NCI-H526 treated with DMSO at 0.1 percent for 48 hours (cell line): ENCODE results near the gene RAB9B.

Experiments
- DNase-seq: peaks from one replicate; lab custom pipeline; 2025; lab: John Stamatoyannopoulos, UW

The RAB9B gene

DNA sequence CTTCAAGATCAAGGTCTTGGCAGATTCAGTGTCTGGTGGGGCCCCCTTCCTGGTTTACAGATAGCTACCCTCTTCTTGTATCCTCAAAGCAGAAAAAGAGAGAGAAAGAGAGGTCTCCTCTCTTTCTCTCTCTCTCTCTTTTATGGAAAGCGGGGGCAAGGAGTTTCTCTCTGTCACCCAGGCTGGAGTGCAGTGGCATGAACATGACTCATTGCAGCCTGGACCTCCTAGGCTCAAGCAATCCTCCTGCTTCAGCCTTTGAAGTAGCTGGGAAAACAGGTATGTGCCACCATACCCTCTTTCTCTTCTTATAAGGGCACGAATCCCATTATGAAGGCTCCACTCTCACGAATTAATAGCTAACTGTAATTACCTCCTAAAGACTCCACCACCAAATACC is 20.2 kb downstream of the RAB9B start:
- DNase-seq, result no peak

DNA sequence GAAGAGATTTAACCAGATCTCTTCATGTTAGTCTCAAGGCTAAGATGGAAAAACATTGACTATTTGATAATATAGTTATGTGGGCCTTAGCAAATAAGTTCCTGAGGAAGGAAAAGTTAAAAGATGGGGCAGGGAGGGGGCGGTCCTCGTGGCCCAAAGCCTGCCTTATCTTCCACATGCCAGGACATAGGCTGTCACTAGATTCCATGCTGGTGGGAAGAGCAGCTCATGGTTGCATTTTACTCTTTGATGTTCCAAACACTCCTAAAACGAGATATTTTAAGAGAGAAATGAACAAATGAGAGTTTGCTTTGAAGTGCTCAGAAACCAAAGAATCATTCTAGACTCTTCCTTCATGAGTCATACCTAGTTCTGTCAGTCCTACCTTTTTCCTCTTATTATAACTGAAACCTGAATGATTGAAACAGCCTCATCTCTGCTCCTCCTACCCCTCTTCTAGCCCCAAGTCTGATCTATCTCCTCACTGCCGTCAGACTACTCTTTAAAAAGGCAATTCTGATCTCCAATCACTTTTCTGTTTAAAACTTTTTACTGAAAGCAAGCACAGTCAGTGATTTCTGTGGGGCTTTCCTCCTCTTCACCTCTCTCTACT is 25.1 kb downstream of the RAB9B start:
- DNase-seq, result no peak

DNA sequence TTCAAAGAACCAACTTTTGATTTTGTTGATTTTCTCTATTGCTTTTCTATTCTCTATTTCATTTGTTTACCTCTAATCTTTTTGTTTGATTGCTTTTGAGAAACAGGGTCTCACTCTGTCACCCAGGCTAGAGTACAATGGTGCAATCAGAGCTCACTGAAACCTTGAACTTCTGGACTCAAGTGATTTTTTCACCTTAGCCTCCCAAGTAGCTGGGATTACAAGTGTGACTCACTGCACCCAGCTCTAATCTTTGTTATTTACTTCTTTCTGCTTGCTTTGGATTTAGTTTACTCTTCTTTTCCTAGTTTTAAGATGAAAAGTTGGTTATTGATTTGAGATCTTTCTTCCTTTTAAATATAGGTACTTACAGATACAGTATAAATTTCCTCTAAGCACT is 26.2 kb downstream of the RAB9B start:
- no peak for DNase-seq

DNA sequence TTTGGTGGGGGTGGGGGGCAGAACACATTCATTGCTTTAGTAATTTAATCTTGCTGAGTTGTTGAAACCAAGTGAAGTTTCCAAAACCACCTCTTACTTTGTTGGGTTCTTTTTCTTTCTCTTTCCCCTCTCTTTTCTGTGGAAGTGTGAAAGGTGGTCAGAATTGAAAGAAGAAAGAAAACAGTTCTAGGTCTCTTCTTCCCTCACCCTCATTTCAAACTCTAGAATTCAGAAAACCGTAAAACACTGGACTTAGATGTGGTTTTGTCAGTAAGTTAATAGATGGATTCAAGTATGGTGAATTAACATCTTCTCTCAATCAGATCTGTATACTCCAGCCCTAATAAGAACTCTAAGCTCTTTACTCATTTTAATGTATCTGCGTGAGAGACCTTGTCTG is 31.7 kb downstream of the RAB9B start:
- no peak for DNase-seq

DNA sequence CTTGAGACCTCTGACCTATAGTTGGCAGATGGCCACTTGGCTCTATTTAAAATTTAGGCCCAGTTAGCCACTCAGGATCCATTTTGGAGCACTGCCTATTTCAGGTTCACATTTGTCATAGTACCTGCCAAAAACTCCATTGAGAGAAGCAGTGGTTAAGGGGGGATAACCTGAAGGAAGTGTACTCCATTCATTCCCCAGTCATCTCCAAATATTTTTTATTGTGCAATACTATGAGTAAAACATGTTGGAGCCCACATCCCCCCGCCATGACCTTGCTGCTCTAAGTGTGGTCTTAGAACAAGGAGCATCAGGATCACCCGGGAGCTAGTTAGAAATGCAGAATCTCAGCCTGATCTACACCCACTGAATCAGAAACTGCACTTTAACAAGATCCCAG is 34.4 kb downstream of the RAB9B start:
- DNase-seq, result no peak

DNA sequence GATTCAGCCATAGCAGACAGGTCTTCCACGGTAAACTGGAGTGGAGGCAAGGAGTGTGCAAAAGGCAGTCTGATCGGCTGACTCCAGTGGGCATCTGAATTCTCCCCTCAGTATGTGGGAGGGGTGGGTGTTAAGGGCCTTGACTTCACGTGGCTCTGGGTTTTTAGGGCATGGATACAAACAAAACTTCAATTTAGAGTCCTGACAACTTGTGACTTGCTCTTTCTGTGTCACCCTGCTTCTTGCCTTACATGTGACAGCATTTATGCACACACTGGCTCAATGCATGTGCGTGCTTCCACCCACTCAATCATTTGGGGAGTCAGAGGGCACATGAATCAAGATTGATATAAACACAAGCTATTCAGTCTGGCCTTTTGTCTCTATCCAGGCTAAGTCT is 37.9 kb downstream of the RAB9B start:
- DNase-seq, result no peak

DNA sequence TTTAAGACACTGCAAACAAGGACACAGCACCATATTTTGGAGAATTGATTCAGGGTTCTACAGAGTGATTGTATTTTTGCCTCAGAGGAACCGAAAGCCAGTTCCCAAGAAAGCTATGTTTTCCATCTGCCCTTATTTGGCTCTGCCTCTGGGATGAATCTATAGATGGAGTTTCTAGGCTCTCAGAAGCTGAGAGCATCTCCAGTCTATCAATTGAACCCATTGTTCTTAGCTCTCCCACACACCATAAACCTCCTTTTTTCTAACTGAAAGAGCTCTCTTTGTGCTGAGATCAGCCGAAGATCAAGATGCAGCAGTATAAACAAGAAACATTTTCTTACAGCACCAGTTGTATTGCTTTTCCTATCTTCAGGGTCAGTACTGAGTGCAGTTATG is 38.5 kb downstream of the RAB9B start:
- DNase-seq, result peak; percentile 8

DNA sequence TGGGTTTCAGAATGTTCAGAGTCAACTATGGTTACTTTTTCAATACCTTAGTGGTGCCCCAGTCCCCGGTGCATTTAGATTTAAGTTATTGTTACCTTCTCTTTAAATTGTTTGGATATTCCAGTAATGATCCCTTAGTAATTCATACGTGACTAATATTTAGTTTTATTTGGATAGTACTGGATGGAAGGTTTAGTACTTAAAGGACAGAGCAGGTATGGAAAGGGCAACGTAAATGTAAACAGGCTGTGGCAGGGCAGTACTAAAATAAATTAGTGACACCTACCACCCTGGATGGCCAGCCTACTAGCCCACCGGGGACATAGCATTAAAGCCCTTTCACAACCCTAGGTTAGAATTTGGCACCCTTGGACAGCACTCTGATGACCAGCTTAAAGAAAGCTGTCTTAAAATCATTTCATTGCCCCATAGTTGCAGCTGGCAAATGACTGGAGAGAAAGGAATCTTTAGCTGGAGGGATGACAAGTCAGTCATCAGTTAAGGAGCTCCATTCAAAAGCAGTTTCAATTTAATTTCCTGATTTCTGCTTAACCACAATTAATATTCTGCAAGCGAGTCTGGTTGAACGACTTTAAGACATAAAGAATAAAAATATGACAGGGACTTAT is 39.0 kb downstream of the RAB9B start:
- no peak for DNase-seq

DNA sequence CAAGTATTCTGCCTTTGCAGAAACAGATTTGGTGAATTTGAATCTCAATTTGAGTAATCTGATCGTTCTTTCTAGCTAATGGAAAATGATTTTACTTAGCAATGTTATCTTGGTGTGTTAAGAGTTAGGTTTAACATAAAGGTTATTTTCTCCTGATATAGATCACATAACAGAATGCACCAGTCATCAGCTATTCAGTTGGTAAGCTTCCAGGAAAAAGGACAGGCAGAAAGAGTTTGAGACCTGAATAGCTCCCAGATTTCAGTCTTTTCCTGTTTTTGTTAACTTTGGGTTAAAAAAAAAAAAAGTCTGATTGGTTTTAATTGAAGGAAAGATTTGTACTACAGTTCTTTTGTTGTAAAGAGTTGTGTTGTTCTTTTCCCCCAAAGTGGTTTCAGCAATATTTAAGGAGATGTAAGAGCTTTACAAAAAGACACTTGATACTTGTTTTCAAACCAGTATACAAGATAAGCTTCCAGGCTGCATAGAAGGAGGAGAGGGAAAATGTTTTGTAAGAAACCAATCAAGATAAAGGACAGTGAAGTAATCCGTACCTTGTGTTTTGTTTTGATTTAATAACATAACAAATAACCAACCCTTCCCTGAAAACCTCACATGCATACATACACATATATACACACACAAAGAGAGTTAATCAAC is 40.1 kb downstream of the RAB9B start:
- DNase-seq, result no peak

DNA sequence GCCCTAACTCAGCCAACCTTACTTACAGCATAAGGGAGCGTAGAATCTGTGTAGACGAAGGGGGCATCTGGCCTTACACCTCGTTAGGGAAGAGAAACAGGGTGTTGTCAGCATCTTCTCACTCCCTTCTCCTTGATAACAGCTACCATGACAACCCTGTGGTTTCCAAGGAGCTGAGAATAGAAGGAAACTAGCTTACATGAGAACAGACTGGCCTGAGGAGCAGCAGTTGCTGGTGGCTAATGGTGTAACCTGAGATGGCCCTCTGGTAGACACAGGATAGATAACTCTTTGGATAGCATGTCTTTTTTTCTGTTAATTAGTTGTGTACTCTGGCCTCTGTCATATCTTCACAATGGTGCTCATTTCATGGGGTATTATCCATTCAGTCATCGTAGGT is 40.8 kb downstream of the RAB9B start:
- peak; percentile 29 for DNase-seq

DNA sequence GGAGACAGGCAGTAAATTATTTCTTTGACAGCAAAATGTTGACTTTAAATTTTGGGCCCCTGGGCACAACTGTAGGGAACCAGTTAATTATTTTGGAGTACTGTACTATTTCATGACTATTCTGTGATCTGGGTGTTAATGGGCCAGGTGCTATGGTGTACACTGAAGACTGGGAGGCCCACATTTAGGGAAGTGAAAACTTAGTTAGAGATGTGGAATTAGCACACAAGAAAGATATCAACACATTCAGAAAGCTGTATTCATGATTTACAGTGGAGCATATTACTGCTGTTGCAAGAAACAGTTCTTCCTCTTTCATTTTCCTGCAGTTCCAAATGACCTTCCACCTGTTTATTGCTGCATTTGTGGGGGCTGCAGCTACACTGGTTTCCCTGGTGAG is 43.1 kb downstream of the RAB9B start:
- no peak for DNase-seq

DNA sequence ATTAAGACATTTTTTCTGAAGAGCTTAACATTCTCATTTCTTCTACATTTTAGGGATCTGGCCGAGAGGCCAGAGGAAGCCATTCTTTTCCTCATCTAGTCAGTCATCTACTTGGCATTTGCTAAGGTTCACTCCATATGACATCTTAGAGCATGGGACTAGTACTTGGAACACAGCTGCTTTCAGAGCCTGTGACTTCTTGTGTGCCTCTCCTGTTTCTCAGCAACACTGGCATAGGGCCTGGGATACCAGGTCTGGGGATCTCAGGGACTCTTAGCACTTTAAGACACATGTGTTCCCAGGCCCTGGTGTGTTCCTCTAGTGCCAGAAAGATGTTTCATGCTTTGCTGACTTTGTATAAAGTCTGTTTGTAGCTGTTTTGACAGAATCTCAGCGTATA is 48.1 kb downstream of the RAB9B start:
- no peak for DNase-seq

DNA sequence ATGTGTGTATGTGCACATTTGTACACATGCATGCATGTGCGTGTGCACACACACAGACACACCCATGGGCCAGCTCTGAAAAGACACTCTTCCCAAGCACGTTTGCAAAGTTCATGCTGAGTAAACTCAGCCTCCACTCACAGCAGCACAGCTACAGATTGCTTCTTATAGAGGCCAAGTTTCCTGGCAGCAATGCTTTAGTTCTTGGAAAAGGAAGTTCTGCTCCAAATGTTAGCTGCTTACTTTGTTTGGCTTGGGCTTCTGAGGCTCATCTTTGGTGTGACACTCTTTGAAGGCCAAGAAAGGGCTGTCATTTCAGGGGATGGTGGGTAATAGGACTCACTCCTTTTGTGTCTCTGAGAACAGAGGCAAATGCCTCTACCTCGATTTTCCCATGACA is 48.9 kb downstream of the RAB9B start:
- DNase-seq, result no peak

DNA sequence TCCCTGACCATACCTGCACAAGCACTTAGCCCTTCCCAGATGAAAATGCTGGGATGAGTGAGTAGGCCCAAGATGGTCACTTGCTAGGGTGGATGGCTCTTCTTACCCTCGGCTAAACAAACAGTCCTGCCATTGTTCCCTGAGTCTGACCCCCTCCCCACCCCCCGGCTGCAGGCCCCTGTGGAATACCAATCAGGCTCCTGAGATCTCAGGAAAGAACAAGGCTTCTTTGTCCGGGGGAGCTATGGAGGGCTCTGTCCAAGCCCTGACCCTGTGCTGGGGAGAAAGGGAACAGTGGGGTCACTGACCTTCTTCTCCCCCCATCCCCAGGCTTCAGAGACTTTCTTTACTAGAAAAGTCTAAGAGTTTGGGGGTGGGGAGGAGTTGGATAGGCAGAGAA is 49.4 kb downstream of the RAB9B start:
- no peak for DNase-seq

DNA sequence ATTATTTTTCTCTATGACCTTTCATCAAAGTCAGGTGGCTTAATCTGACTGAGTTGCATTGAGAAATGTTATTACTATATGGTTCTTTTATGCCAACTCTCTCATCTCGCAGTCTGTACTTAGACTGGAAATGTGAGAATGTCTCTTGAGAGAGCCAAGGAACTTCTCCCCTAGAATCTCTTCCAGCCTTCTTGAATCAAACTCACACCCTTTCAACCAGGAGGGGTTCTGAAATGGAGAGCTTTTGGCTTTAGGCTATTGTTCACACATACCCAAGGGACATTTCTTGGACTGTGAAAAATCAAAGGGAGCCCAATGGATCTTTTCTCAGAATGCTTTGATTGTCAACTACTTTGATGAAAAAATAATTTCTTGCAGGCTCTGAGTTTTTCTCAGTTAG is 50.4 kb downstream of the RAB9B start:
- no peak for DNase-seq

DNA sequence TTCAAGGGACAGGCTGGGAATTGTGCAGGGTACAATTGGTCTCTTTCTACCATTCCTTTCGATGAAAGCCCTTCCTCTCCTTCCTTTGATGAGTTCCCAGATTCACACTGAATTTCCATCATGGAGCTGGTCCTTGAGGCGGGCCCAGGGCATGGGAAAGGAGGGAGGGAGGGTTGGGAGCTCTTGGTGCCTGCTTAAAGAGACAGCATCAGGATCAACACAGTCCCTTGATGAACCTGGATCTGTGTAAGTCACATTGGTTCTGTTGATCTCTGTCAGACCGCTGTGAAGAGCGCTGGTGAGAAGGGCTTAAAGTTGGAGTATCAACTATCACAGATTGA is 51.0 kb downstream of the RAB9B start:
- DNase-seq, result no peak

DNA sequence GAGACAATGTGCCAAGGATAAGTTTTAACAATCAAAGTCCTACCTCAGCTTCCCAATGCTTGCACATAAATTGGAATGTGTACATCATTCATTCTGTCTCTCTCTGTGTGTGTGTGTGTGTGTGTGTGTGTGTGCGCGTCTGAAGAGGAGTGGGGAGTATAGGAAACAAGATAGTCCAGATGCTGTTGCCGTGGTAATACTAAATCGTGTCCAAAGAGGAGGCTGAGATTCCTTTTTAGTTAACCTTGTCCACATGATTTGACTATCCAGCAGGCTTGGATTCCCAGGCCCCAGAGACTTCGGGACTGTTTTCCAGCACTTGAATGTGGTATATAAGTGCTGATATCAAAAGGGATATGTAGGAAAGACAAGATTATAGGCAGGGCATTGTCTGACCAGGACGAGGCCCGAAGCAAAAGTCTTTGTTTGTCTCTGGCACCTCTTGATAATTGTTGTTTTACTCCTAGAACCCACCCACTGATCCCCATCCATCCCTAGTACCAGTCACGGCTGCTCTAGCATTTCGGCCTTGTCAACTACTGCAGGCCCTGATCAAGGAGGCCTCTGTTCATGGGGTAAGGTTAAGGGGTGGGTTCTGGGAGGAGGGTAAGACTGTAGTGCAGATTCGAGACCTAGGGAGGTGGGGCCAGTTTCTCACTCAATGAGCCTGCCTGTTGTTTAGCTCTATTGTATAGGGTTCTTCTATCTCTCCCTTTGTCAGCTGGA is 51.6 kb downstream of the RAB9B start:
- no peak for DNase-seq

DNA sequence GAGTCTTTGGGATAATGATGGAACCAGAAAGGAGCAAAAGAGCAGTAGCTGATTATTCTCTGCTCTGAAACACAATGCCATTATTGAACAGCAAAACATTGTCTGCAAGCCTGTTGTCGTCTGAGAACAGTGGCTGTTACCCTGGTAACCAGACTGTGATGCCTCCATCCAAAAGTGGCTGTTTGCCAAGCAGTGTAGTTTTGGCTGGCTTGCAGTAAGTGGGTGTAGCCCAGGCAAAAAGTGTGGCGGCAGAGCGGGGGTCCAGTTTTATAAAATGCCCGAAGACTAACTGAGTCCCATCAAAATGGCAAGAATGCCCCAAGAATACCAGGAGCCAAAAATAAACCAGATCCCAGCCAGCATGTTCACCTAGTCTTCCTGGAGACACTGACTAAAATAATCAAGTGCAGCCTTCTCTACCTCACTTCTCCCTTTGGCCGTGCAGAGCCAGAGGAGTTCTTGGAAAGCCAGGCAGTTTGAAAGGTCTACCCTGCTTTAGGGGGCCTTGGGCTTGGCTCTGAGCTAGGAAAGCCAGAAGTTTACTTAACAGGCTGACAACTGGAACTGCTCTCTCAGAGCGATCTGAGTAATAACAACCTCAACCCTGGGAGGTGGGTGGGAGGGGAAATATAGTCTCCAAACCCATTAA is 52.8 kb downstream of the RAB9B start:
- no peak for DNase-seq

DNA sequence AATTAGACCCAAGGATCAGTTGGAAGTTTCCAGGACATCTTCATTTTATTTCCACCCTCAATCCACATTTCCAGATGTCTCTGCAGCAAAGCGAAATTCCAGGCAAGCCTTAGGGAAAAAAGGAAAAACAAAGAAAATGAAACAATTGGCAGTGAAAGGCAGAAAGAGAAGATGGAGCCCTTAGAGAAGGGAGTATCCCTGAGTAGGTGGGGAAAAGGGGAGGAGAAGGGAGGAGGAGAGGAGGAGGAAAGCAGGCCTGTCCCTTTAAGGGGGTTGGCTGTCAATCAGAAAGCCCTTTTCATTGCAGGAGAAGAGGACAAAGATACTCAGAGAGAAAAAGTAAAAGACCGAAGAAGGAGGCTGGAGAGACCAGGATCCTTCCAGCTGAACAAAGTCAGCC is 55.5 kb downstream of the RAB9B start, which contains the start of gene PLP1:
TSS of gene PLP1 (plus strand) at position 295 of the 400 bp plus-strand sequence. CDS start 156 bp downstream, outside the sequence.
- no peak for DNase-seq

DNA sequence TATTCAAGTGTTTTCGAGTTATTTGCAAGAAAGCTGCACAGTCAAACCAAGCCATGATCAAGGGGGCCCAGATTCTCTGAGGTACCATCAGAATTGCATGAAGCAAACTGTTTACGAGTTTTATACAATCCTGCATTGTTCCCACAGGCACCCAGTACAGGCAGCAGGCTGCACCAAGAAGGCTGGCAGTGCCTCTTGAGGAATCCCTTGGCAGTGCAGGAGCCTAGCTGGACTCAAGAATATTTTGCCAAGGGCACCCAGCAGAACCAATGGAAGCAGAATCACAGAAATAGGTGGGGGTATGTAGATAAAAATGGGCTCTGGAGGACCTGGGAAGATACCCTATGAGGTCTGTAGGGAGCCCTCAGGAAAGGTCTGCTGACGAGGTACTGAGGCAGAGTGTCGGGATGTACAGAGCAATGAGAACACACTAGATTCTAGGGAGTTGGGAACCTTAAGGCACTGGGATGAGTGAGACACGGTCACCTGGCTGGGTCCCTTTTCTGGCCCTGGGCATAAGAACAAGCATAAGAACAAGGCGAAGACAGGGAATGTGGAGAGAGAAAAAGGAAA is 57.9 kb downstream of the RAB9B start:
- DNase-seq, result peak; percentile 6

DNA sequence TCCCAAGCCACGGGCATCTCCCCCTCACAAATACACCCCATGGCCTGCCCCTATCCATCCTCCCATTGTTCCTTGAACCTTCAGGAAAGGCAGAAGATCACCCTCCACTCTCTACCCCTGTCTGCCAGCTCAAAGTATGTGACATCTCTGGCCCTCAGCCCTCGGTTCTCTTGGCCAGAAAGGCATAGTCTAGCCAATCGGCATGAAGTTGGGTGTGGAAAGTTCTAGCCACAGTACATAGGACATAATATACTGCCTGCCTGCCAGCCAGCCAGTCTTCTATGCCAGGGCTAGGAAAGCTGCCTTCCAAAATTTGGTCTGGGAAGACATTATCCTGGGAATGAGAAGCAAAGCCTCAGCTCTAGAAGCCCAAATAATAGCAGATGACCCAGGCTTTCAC is 58.6 kb downstream of the RAB9B start:
- no peak for DNase-seq
